8988T (cell line): ENCODE results near the gene EXD2.
"Not testable (repeated sequence)": the region's sequence is repeated elsewhere in the genome, so short reads cannot be mapped to it uniquely, and the experiment has no call there.

Experiments
- DNase-seq: peaks from one replicate; pipeline ENCODE4 v3.0.0; 2011

The EXD2 gene

GRCh38 chr14:69259527-69260189 lies 68.4 kb downstream of the EXD2 start, which contains the start of gene GALNT16:
Gene GALNT16, plus strand, starts transcription at chr14:69260158. Its CDS starts 133 bp downstream, at chr14:69260291.
- DNase-seq, result peak; percentile 83

DNA sequence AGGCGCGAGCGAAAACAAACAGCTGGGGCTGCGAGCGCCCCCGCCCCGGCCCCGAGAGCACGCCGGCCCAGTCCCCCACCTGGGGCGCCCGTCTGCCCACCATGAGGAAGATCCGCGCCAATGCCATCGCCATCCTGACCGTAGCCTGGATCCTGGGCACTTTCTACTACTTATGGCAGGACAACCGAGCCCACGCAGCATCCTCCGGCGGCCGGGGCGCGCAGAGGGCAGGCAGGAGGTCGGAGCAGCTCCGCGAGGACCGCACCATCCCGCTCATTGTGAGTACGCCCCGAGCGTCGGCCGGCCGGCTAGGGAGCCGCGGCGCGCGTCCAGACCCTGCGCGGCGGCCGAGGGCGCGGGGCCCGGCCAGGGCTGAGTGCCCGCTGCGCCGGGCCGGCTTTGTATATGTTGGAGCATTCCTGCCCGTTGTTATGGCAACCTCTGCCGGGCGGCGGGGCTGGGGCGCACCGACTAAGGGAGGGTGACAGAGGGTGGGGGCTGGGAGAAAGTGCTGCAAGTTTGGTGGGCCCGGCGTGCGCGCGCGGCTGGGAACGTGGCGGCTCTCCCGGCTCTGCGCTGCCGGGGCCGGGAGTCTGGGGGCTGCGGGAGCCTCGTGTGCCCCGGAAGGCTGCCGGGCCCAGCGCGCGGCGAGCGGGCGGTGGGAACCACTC lies 69.0 kb downstream of the EXD2 start:
- no peak for DNase-seq

- DNase-seq, result peak; percentile 86
These were observed 69.7 kb downstream of the EXD2 start for GRCh38 chr14:69260861-69261564.

GRCh38 chr14:69261761-69262331 lies 70.5 kb downstream of the EXD2 start:
- DNase-seq, result peak; percentile 52

DNA sequence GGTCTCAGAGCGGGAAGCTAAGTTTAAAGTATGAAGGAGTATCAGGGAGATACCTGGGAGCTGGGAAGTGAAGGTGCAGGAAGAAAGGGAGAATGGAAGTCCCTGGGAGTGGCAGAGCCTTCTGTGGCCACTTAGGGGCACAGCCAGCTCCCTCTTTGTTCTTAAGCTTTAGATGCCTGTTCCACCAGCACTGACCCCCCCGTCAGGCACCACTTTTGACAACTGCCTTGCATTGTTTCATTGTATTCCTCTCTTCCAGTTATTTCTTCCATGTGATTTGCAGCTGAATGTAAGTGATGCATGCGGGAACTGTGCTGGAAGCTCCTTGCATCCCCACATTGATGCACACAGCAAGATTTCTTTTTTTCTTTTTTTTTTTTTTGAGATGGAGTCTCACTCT lies 71.2 kb downstream of the EXD2 start:
- DNase-seq, result no peak

GRCh38 chr14:69263364-69263763 lies 72.1 kb downstream of the EXD2 start:
- DNase-seq, result peak; percentile 79

- no peak for DNase-seq
These were observed 72.5 kb downstream of the EXD2 start for GRCh38 chr14:69263771-69264170.

DNA sequence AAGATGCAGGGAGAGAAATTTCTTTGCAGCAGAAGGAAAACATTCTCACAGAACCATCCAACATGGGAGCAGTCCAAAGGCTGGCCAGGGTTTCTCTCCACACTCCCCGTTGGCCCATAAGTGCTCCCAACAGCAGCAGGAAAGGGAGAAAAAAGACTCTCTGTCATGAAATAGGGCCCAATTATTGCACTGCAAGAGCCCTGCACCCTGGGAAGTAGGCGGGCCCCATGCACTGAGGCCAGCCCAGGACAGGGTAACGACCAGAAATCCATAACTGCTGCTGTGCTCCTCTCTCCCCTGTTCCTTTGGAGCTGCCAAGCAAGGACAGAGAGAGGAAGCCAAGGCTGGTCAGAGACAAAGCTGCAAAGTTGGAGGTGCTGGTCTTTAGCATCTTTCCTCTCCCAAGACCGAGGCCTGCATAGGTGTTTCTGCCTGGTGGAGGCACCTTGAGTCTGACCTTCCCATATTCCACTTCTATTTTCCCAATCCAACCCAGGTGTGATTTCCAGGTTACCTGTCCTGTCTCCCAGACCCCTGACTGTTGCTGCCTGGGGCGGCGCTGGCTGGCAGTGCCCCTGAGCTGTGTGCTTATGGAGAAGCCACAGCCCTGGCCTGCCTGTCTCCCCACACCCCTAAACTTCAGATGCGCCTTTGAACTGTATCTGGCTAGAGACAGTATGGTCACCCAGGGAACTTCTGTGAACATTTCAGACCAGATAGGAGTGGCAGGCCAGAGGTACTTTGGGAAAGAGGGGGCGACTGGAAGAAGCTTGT lies 75.5 kb downstream of the EXD2 start:
- DNase-seq, result no peak

GRCh38 chr14:69267492-69267891 lies 76.2 kb downstream of the EXD2 start:
- no peak for DNase-seq

DNA sequence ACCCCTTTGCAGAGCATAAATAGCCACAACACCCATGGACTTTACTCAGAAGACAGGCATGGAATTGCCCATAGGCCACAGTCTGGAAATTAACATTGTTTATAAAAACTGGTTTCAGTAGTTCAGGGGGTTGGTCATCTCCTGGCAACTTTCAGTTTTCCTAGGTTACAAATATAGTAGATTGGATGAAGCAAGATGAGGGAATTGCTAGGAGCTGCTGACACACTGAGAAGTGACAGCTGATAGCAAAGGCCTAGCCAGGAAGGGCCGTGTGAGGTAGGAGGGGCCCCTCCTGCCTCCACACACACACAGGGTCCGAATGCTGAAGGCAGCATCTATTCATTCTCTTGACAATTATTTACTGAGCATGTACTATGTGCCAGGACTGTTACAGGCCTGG lies 76.9 kb downstream of the EXD2 start:
- DNase-seq, result no peak

DNA sequence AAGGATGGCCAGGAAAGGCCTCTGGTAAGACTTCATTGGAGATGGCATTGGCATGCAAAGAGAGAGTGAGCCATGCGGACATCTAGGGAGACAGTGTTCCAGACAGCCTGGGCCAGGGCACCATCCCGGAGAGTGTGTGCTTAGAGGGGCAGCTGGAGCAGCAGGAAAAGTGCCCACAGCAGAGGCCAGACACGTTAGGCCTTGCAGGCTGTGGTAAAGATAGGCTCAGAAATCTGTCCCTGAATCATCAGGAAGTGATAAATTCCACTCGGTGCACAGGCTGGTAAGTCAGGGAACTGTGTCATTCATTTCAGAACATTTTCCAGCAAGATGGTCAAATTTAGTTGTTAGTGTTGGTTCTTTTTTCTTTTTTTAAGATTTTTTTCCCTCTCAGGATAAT lies 77.5 kb downstream of the EXD2 start:
- peak; percentile 40 for DNase-seq

- DNase-seq, result no peak
These were observed 78.1 kb downstream of the EXD2 start for GRCh38 chr14:69269381-69269780.

DNA sequence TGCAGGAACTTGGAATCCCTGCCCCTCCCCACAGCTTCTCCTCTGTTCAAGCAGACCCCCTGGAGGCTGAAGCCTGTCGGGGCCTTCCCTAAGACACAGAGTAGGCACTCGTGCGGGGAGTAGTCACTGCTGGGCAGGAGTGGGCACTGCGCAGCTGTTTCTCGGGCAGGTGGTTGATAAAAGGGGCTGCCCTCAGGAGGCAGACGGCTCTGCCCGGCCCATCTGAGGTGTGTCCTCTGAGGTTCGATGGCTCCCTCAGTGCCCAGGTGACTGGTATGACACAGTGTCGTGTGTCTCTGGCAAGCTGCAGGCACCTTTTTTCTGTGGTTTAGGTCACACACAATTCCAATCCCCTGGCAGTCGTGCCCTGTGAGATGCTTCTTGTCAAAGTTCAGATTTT lies 78.8 kb downstream of the EXD2 start:
- no peak for DNase-seq

- no peak for DNase-seq
These were observed 79.8 kb downstream of the EXD2 start for GRCh38 chr14:69270795-69271708.

DNA sequence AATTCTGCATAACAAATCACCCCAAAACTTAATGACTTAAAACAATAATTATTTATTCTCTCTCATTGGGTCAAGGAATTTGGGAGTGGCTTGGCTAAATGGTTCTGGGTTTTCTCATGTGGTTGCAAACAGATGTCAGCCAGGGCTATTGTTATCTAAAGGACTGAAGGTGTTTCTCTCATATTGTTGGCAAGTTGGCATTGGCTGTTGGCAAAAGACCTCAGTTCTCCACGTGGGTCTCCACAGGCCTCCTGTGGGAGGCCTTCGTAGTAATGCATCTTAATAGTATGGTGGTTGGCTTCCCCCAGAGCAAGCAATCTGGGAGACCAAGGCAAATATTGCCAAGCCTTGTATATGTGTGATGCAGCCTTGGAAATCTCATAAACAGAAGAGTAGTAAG lies 83.0 kb downstream of the EXD2 start:
- no peak for DNase-seq

GRCh38 chr14:69275331-69275730 lies 84.0 kb downstream of the EXD2 start:
- DNase-seq, result no peak

DNA sequence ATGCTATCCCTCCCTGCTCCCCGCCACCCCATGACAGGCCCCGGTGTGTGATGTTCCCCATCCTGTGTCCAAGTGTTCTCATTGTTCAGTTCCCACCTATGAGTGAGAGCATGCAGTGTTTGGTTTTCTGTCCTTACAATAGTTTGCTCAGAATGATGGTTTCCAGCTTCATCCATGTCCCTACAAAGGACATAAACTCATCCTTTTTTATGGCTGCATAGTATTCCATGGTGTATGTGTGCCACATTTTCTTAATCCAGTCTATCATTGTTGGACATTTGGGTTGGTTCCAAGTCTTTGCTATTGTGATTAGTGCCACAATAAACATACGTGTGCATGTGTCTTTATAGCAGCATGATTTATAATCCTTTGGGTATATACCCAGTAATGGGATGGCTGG lies 86.1 kb downstream of the EXD2 start:
- DNase-seq, result not testable (repeated sequence)

DNA sequence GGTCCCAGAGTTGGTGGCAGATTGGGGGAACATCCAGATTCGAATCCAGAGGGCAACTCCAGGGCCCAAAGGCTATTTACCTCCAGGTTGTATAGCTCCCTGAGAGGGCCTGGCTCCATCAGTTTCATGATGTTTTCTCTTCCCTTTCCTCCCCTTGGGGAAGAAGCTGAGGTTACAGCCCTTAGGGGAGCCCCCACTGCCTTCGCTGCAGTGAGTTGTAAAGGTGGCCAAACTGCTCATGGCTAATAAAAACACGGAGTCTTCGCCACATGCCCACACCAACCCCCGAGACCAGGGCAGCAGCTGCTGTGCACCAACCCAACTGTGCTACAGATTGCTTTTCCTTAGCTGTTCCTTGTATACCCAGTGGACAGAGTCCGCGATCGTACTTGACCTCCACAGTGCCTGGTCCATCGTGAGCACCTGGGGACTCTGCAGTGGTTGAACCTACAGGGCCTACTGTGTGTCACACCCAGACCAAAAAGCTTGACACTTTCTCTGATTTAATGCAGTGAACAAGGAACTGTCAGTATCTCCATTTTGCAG lies 89.5 kb downstream of the EXD2 start:
- no peak for DNase-seq

DNA sequence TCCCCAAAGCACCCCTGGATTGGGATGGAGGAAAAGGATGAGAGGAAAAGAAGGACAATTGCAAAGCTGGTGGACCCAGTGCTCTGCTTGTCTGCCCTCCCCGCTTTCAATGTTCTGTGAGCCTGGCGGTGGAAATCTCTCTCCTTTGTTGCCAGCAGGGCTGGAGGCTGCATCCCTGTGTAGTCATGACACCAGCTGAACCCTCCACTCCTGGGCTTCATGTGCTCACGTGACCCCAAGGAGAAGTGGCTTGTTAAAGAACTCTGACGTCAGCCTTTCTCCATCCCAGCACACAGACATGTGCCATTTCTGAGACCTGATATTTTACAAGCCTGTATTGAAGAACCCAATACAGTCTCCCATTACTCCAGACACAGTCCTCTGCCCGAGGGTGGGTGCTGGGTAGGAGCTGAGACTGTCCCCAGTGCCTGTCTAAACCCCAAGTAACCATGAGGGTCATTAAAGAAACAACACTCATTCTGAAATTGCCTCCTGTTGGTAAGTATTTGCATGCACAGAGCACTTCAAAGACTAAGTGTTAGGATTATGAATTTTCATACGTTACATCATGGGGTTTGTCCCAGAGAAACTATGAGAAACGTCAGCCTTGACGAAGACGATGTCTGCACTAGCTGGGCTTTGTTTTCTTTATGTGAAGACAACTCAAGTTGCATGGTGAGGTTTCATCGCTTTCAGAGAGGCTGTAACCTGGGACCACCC lies 90.3 kb downstream of the EXD2 start:
- DNase-seq, result no peak

DNA sequence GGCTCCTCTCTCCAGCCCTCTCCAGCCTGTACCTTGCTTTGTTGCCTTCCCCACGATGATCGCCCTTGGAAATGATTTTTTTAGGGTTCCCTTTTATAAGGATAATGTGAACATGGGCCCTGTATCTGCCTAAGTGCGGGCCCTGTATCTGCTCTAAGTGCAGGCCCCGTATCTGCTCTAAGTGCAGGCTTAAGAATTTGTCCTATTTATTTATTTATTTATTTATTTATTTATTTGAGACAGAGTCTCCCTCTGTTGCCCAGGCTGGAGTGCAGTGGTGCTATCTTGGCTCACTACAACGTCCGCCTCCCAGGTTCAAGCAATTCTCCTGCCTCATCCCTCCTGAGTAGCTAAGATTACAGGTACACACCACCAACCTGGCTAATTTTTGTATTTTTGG lies 91.2 kb downstream of the EXD2 start:
- DNase-seq, result no peak

DNA sequence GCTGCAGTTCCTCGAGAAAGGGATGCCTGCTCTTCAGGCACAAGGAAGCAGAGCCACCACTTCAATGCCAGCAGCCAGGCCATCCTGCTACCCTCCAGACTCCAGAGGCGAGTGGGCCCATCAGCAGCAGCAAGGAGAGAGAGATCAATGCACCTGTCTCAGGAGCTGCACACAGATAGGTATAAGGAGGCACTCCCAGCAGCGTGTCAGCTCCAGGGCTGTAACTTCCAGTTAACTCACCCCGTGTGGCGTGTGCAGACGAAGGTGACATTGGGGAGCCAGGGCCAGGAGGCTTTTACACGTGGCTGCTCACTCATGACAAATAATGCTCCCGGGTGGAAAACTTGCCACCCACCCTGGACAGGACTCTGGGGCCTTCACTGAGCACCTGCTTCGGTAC lies 92.9 kb downstream of the EXD2 start:
- DNase-seq, result no peak
